ENCODE results near the gene BUD13.

BUD13 gene, protein sequence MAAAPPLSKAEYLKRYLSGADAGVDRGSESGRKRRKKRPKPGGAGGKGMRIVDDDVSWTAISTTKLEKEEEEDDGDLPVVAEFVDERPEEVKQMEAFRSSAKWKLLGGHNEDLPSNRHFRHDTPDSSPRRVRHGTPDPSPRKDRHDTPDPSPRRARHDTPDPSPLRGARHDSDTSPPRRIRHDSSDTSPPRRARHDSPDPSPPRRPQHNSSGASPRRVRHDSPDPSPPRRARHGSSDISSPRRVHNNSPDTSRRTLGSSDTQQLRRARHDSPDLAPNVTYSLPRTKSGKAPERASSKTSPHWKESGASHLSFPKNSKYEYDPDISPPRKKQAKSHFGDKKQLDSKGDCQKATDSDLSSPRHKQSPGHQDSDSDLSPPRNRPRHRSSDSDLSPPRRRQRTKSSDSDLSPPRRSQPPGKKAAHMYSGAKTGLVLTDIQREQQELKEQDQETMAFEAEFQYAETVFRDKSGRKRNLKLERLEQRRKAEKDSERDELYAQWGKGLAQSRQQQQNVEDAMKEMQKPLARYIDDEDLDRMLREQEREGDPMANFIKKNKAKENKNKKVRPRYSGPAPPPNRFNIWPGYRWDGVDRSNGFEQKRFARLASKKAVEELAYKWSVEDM

DNA sequence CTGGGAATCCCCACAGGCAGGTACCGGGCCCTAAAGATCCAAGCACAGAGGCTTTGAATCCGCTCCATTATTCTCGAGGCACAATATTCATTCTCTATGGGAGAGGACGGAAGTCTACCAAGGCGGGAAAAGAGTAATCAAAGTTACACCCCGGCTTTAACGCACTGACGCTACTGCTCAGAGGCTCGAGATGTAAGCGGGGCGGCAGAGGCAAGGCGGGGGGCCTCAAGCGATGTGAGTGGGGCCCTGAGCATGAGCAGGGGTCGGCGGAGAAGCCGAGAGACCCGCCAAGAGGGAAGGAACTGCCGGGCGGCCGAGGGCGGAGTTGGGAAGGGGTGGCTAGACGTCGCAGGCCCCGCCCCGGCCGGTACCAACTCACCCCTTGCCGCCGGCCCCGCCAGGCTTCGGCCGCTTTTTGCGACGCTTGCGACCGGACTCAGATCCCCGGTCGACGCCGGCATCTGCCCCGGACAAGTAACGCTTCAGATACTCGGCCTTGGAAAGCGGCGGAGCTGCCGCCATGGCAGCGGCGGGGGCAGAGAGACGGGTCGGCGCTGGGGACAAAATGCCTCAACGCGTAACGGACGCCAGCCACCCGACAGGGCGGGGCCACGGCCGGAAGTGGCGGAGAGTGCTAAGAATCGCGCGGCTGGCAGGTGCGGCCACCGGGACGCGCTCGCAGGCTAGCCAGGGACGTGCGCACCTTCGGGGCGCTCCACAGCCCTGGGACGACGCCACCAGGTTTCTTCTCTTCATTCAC lies at the start of gene BUD13:
Gene BUD13, minus strand, starts transcription at position 545 of the 760 bp plus-strand sequence. Its CDS starts 23 bp downstream, at position 522.
- DNase-seq (ENCODE audit: low spot score), result peak; percentile 93
- in situ Hi-C loops (cut with MboI; ENCODE audit: low pct_unique_long_range_greater_than_20kb, low sequenced_read_pairs, unreplicated experiment), result no loop called here
- no peak for TF ChIP-seq CTCF (IDR thresholded peaks at IDR 0.05; ENCODE audit: extremely low read depth, insufficient read depth, missing control alignments)

DNA sequence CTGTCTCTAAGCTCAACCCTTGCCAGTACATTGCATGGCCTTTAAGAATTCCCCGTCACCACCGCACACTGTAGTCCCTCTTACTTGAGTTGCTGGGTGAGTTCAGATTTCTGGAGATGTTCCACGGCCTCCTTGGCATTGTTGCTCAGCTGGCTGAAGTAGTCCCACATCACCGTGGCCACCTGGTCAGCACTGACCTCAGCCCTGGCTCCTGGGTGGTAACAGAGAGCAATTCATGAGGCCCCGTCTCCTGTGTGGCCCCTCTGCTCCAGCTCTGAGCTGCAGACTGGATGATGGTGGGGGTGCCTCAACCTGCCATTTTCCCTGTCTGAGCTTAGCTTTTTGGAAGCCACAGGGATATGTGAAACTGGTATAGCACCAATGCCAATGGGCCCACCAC lies 49.8 kb upstream of the BUD13 start:
- DNase-seq (ENCODE audit: low spot score), result no peak
- no peak for TF ChIP-seq CTCF (IDR thresholded peaks at IDR 0.05; ENCODE audit: extremely low read depth, insufficient read depth, missing control alignments)
- in situ Hi-C loops (cut with MboI; ENCODE audit: low pct_unique_long_range_greater_than_20kb, low sequenced_read_pairs, unreplicated experiment), result no loop called here

DNA sequence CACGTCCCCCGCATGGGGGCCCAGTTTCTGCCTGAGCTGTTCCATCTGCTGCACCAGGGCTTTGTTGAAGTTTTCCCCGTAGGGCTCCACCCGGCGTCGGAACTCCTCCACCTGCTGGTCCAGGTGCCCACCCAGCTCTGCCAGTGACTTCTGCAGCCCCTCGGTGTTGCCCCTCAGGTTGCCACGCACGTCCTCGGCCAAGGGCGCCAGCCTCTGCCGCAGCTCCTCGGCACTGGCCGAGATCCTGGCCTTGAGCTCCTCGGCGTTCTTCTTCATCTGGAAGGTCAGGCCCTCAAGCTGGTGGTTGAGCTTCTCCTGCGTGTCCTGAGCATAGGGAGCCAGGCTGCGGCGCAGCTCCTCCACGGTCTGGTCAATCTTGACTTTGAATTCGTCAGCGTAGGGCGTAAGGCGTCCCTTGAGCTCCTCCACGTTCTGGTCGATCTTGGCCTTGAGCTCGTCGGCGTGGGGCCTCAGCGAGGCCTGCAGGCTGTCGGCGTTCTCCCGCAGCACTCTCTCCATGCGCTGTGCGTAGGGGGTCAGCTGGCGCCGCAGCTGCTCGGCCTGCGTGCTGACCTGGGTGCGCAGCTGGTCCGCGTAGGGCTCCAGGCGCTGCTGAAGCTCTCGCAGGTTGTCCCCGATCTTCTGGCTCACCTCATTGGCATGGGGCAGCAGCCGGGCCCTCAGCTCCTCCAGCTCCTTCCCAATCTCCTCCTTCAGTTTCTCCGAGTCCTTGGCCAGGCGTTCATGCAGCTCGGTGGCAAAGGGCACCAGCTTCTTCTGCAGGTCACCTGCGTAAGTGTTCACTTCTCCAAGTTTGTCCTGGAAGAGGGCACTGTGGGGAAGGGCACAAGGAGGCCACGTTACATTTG lies 48.5 kb upstream of the BUD13 start:
- no peak for TF ChIP-seq CTCF (IDR thresholded peaks at IDR 0.05; ENCODE audit: extremely low read depth, insufficient read depth, missing control alignments)
- in situ Hi-C loops (cut with MboI; ENCODE audit: low pct_unique_long_range_greater_than_20kb, low sequenced_read_pairs, unreplicated experiment), result no loop called here
- no peak for DNase-seq (ENCODE audit: low spot score)

DNA sequence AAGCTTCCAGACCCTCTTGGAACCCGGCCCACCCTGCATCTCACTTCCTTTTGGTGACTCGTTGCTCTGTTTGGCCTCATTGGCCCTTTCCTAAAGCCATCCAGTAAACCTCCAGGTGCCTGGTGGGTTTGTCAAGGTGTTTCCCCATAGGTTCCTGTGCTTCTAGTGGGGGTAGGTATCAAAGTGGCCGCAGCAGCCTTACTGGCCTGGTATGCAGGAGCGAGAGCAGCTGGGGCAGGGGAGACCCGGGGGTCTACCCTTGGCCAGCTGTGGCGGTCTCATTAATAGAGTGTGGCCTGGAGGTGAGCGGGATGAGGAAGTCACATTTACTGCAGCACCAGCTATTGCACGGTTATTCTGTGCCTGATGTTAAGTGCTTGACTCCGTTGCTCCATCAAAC lies 46.3 kb upstream of the BUD13 start:
- no peak for DNase-seq (ENCODE audit: low spot score)
- TF ChIP-seq CTCF (IDR thresholded peaks at IDR 0.05; ENCODE audit: extremely low read depth, insufficient read depth, missing control alignments), result no peak
- in situ Hi-C loops (cut with MboI; ENCODE audit: low pct_unique_long_range_greater_than_20kb, low sequenced_read_pairs, unreplicated experiment), result no loop called here

DNA sequence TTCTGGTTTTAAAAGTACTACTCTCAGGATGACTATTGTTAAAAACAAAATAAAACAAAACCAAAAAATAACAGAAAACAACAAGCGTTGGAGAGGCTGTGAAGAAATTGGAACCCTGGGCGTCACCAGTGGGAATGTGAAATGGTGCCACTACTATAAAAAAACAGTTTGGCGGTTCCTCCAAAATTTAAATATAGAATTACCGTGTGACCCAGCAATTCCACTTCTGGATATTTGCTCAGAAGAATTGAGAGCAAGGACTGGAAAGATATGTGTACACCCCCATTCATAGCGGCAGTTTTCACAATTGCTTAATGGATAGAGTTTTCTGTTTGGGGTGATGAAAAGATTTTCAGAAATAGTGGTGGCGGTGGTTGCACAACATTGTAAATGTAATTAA lies 41.7 kb upstream of the BUD13 start:
- no peak for TF ChIP-seq CTCF (IDR thresholded peaks at IDR 0.05; ENCODE audit: extremely low read depth, insufficient read depth, missing control alignments)
- in situ Hi-C loops (cut with MboI; ENCODE audit: low pct_unique_long_range_greater_than_20kb, low sequenced_read_pairs, unreplicated experiment), result no loop called here
- no peak for DNase-seq (ENCODE audit: low spot score)
